Ovary (tissue), 3 donors: ENCODE data around the gene LYPD6.
"Not testable (repeated sequence)": the region's sequence is repeated elsewhere in the genome, so short reads cannot be mapped to it uniquely, and the experiment has no call there.

Experiments
- CTCF ChIP-seq, 3 donors: fragments of 450-650 bp in 2 of 3; fragments of 200-600 bp in 1 of 3; IDR thresholded peaks; one replicate each; pipeline versions ENCODE4 v1.5.1 to v1.8.0; 2016 to 2022; ENCODE audit warnings: antibody characterized with exemption in 3 of 3, mild to moderate bottlenecking in 1 of 3
- POLR2A ChIP-seq: fragments of 450-650 bp; IDR thresholded peaks from one replicate; pipeline ENCODE4 v1.6.1; 2017; ENCODE audit warnings: antibody characterized with exemption, mild to moderate bottlenecking, moderate library complexity
- donor health status: DM: no; HTN: no; CAD: no.

GRCh38 chr2:149506808-149507207, 176.4 kb downstream of the LYPD6 start:
- TF ChIP-seq POLR2A; CTCF (IDR thresholded peaks at IDR 0.05): not testable (repeated sequence)
